Globus pallidus (tissue), 1 donor: ENCODE data around the gene SLC9A1.
A peak's percentile ranks its signal among the peaks of the same experiment; 100 is the strongest.
"Not testable (repeated sequence)": the region's sequence is repeated elsewhere in the genome, so short reads cannot be mapped to it uniquely, and the experiment has no call there.

Experiments
- DNase-seq: peaks from one replicate; pipeline ENCODE4 v3.0.0-alpha.2; 2015; ENCODE audit warnings: low spot score

The SLC9A1 gene

GRCh38 chr1:27154991-27155781 lies at the start of gene SLC9A1:
SLC9A1 (minus strand) TSS chr1:27155125; CDS start chr1:27154334, 791 bp downstream.
- peak; percentile 91 for DNase-seq

- DNase-seq, result no peak
Measured at GRCh38 chr1:27203946-27204345, 49.0 kb upstream of the SLC9A1 start.

GRCh38 chr1:27201295-27201694 lies 46.4 kb upstream of the SLC9A1 start:
- no peak for DNase-seq

DNA sequence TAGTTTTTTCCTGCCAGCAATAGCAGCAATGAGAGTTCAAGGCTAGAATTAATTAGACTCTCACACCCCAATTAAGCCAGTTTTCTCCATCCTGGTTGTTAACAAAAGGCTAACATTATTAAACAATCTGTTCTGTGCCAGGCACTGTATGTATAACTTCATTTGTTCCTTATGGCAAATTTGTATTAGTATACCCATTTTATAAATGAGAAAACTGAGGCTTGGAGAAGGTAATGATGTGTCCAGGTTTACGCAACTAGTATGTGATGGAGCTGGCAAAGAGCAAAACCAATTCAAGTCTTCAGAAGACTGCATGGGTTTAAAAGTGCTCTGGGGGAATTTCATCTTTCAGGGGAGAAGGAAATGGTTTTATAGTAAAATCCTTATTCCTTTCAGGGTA lies 38.3 kb upstream of the SLC9A1 start:
- no peak for DNase-seq

GRCh38 chr1:27192039-27192529 lies 37.2 kb upstream of the SLC9A1 start:
- DNase-seq, result no peak

DNA sequence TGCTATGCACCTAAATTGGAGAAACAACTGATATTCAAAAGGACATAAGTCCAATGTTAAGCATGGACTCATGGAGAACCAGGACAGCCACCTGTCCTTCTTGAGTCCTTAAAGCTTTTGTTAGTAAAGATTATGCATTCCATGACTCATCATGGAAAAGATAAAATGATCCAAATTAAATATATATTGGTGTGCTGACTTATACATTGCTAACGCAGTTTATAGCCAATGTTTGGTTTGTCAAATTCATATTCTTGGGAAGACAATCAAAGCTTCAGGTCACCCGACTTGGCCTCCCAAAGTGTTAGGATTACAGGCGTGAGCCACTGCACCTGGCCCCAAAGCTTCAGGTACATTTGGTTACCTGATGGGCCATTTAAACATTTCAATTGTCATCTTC lies 29.7 kb upstream of the SLC9A1 start:
- not testable (repeated sequence) for DNase-seq

- no peak for DNase-seq
Measured at GRCh38 chr1:27179979-27180378, 25.1 kb upstream of the SLC9A1 start.

- DNase-seq, result no peak
Measured at GRCh38 chr1:27179379-27179778, 24.5 kb upstream of the SLC9A1 start.

DNA sequence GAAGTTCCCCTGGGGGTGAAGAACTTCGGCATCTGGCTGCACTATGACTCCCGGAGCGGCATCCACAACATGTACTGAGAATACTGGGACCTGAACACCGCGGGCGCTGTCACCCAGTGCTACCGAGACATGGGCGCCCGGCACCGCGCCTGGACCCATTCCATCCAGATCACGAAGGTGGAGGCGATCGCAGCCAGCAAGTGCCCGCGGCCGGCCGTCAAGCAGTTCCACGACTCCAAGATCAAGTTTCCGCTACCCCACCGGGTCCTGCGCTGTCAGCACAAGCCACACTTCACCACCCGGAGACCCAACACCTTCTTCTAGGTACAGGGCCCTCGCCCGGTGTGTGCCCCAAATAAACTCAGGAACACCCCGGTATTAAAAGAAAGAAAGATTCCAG lies 22.0 kb upstream of the SLC9A1 start:
- no peak for DNase-seq

DNA sequence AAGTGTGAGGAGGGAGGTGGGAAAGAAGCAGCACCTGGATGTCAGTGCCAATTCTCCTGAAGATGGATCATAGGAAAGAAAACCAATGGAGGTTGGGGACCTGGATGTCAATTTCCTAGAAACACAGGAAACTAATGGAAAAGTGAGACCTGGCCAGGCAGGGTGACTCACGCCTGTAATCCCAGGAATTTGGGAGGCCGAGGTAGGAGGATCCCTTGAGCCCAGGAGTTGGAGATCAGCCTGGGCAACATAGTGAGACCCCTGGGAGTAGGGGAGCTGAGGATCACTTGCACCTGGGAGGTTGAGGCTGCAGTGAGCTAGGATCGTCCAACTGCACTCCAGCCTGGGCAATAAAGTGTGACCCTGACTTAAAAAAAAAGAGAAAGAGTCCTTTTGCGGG lies 21.4 kb upstream of the SLC9A1 start:
- DNase-seq, result no peak

GRCh38 chr1:27172992-27173391 lies 18.1 kb upstream of the SLC9A1 start:
- DNase-seq, result not testable (repeated sequence)

DNA sequence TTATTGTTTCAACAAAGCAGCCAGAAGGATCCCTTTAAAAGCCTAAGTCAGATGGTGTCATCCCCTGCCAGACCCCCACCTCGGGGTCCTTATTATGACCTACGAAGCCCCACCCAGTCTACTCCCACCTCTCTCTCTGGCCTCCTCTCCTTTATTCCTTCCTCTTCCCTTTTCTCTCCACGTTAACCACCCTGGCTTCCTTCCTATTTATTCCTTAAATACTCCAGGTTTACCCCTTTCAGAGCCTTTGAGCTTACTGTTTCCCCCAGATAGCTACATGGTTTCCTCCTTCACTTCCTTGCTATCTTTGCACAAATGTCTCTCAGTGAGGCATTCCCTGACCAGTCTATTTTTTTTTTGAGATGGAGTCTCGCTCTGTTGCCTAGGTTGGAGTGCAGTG lies 12.0 kb upstream of the SLC9A1 start:
- DNase-seq, result no peak

DNA sequence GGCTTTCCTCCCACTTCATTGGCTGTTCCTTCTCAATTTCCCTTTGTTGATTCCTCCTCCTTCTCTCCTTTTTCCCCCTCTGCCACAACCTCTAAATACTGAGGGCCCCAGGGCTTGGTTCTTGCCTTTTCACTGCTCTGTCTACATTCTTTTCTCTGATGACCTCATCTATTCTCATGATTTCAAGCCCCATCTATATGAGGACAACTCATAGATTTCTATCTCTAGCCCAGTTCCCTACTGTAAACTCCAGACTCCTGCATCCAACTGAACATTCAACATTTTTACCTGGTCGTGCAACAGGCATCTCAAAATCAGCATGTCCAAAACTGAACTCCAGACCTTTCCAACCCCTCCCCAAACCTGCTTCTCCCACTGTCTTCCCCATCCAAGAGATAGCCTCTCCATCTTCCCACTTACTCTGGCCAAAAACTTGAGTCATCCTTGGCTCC lies 11.5 kb upstream of the SLC9A1 start:
- no peak for DNase-seq

GRCh38 chr1:27163093-27163492 lies 8.2 kb upstream of the SLC9A1 start:
- no peak for DNase-seq

GRCh38 chr1:27162090-27162489 lies 7.2 kb upstream of the SLC9A1 start:
- no peak for DNase-seq

GRCh38 chr1:27161594-27161993 lies 6.7 kb upstream of the SLC9A1 start:
- no peak for DNase-seq

DNA sequence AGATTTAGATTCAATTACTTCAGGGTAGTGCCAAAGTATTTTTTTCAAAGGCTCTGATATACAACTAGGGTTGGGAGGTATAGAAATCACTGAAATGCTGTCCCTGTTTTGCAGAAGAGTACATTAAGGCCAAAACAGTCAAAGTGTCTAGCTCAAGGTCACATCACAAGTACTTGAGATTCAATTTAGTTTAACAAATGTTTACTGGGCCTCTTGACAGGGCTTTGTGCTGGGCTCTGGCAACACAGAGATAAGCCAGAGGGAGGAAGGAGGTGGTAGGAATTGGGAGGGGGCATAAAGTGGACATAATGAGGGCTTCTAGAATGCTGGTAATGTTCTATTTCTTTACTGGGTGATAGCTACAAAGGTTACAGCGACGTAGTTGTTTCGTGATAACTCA lies 2.3 kb upstream of the SLC9A1 start:
- DNase-seq, result no peak

DNA sequence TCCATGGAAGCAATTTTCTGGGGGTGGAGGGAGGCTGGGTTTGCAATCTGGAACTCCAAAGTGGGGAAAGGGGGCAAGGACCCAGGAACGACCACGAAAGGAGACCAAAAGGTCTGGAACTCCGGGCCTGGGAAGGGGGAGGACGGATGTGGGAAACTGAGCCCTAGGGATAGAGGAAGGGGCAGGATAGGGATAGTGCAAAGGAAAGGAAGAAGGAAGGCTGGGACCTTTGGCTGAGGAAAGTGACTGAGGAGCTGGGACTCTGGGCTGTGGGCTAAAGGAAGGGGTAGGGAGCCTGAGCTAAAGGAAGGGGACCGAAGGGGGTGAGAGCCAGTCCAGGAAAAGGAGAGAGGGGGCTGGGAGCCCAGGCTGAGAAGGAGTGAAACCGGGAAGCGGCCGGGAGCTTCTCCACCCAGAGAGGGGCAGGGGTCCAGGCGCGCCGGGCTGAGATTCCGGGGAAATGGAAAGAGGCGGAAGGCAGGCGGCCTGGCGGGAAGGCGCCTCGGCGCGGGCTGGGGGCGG lies 395 bp downstream of the SLC9A1 start:
- DNase-seq, result no peak

- no peak for DNase-seq
Measured at GRCh38 chr1:27153927-27154358, 982 bp downstream of the SLC9A1 start.

- DNase-seq, result no peak
Measured at GRCh38 chr1:27153549-27153886, 1.4 kb downstream of the SLC9A1 start.

GRCh38 chr1:27152829-27153548 lies 1.9 kb downstream of the SLC9A1 start:
- DNase-seq, result no peak

- DNase-seq, result no peak
Measured at GRCh38 chr1:27152004-27152828, 2.7 kb downstream of the SLC9A1 start.
